ENCODE results near the gene NDUFV2. TPM values are rescaled to one million over a fixed set of nuclear protein-coding genes. Genes with fewer than 3 reads are reported as not detected.

Gene NDUFV2
- total RNA-seq, 1 donor from 2014 or later = 325 TPM

DNA sequence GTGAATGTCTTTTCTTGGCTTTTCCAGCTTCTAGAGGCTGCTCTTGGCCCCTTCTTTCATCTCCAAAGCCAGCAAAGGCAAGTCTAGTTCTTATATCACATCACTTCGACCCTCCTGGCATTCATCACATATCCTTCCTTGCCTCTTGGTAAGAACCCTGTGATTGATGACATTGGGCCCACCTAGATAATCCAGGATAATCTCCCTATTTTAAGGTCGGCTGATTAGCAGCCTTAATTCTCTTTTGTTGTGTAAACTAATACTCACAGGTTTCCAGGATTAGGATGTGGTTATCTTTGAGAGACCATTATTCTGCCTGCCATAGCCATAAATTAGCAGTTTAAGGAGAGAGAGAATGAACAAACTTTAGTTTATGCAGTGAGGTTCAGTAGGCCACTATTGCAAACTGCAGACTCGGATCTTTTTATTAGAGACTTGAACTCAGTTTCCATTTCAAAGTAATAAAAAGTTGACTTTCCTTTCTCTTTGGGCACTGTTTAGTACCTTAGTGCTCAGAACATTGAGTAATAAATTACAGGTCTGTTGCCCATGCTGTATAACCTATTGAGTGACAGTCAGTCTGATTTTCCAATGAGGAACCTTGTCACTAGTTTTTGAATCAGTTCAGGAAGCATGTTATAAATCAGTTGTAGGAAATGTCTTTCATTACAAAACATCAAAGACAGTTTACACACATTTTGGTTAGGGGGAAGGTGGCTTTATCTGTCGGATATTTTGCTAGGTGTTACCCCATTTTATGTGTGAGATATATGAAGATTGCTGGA, 4.5 kb downstream of the NDUFV2 start:
- intact Hi-C loops (cut with DNase I) = loop anchor here (10.0 kb wide), 1 partner anchor 228 kb away; the partner anchor contains the start of gene TWSG1
- DNase-seq (ENCODE audit: low spot score) = no peak

DNA sequence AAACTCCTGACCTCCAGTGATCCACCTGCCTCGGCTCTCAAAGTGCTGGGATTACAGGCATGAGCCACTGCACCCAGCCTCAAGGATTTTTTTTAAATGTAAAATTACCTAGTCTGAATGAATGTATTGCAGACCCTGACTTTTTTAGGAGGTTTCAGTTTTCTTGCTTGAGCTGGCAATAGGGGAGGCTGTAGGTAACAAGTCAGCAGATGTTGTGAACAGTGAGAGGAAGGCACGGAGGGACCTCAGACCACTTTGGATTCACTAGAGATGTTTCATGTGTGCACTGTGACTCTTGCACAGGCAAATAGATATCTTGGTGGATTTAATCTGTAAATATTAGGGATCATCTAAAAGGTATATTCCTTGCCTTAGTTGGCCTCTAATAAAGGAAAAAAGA, 6.4 kb downstream of the NDUFV2 start:
- intact Hi-C loops (cut with DNase I) = loop anchor here (10.0 kb wide), 1 partner anchor 226 kb away; the partner anchor contains the start of gene TWSG1
- DNase-seq (ENCODE audit: low spot score) = no peak

DNA sequence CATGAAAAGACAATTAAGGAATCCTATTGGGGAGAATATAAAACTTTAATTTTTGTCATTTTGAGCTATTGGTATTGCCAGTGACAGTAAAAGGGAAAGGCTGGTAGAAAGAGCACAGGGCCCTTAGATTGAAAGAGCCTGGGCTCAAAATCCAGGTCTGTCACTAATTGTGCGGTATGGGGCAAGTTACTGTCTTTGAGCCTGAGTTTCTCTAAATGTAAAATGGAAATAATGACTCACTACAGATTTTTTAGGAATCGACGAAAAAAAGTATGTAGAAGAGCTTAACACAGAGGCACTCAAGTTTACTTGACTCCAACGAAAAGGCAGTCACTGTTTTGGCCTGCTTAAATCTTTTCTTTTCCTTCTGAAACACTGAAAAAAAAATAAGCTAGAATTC, 7.0 kb downstream of the NDUFV2 start:
- DNase-seq (ENCODE audit: low spot score) = no peak
- intact Hi-C loops (cut with DNase I) = loop anchor here (10.0 kb wide), 1 partner anchor 225 kb away; the partner anchor contains the start of gene TWSG1

DNA sequence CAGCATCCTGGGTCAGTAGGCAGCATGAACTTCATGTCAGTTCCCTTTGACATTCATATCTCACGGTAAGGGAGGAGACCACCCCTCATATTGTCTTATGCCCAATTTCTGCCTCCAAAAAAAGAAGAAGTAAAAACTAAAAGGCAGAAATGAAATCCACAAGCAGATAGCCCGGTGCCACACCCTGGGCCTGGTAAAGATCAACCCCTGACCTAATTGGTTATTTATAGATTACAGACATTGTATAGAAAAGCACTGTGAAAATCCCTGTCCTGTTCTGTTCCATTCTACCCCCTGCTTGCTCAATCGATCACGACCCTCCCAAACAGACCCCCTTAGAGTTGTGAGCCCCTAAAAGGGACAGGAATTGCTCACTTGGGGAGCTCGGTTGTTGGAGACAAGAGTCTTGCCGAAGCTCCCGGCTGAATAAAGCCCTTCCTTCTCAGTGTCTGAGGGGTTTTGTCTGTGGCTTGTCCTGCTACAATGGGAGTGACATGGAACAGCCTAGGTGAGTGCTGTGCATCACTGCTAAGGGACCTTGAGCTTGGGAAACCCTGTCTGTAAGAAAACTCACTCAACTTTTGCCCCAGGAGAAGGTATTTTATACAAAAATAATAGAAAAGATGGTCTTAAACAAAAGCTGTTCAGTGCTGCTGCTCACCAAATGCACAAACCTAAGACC, 11.1 kb downstream of the NDUFV2 start:
- intact Hi-C loops (cut with DNase I) = no loop called here
- no peak for DNase-seq (ENCODE audit: low spot score)

DNA sequence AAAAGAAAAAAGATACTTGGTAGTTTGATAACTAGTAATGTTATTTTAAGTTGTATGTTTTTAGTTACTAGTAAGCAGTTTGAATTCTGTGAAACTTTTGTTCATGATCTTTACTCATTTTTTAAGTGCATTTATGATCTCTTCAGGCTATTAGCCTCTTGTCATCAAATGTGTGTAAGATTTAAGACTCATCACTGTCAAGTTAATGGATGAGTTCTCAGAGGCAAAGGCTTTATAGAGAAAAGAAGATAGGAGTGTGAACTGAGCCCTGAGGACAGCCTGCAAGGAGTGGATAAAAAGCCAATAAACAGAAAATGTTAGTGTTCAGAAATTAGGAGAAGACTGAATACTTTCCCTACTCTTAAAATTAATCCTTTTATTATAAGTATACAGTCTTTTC, 13.5 kb downstream of the NDUFV2 start:
- intact Hi-C loops (cut with DNase I) = loop anchor here (2.0 kb wide), 1 partner anchor 13 kb away; the partner anchor contains the start of gene NDUFV2

DNA sequence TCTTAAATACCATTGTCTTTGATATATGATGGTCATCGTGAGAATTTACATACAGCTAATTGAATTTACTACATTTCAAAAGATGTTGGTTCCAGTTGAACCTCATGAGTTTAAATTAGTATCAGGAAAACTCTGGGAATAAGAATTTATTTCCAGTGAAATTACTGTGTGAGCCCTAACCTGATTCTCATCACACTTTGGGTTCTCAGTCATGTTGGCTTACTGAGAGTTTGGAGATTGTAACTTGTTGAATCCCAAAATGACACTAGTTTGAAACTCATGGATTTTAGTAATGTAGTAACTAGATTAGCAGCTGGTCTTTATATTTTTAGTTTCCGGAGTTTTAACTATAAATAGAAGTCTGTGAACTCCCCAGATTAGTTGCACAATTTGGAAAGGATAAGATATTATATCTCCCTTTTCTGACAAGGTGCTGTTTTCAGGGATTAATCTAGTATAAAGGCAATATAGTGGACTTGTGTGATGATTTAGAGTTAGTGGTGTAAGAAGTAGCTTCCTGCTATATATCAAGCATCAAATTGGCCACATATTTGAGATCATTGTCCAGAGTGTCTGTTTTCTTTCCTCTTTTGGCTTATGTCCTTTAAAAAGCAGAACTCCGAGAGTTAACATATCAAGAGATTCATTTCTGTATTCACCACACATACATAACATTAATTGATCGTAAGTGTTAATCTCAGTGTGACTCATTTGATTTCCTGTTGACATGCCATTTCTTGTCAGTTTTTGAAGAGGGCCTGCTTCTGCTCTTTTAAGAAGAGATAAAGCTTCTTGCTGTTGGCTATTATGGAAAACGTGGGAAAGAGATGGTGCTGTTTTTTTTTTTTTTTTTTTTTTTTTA, 15.7 kb downstream of the NDUFV2 start:
- intact Hi-C loops (cut with DNase I) = loop anchor here (2.0 kb wide), 1 partner anchor 15 kb away; the partner anchor contains the start of gene NDUFV2
- DNase-seq (ENCODE audit: low spot score) = no peak

More for the DNA sequence above, 13.5 kb downstream of the NDUFV2 start:
- no peak for DNase-seq (ENCODE audit: low spot score)

DNA sequence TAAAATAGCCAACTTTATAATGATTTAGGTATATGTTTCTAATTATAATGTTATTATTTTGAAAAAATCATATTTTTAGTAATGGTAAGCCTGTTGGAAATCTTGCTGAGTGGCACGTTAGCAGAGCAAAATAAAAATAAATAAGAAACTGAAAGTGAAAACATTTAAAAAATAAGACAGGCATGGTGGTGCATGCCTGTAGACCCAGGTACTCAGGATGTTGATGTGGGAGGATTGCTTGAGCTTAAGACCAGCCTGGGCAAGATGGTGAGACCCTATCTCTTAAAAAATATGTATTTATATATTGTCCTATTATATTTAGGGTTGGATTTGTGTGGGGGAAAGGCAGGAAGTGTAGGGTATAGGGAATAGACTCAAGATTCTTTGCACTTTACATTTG, 18.3 kb downstream of the NDUFV2 start:
- intact Hi-C loops (cut with DNase I) = no loop called here
- DNase-seq (ENCODE audit: low spot score) = no peak

DNA sequence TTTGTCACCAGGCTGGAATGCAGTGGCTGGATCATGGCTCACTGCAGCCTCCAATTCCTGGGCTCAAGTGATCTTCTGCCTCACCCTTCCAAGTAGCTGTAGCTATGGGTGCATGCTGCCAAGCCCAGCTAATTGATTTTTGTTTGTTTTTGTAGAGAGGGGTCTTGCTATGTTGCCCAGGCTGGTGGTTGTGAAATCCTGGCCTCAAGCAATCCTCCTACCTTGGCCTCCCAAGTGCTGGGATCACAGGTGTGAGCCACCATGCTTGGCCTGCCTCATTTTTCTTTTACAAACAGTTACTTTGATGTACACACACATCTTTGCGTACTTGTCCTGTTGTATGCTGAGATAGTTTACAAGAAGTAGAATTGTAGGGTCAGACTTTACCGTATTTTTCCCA, 21.0 kb downstream of the NDUFV2 start:
- DNase-seq (ENCODE audit: low spot score) = no peak
- intact Hi-C loops (cut with DNase I) = no loop called here

DNA sequence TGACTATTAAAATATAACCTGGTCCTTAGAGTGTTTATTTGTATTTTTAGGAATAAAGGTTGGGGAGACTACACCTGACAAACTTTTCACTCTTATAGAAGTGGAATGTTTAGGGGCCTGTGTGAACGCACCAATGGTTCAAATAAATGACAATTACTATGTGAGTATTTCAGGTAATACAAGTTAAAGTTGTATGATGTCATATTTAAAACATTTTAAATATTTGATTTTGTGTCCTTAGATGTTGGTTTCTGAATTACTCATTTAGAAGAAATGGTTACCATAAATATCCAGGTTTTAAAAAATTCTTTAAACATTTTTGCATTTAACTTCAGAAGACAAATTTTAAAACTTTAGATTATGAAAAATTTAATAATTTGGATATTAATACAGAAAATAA, 22.3 kb downstream of the NDUFV2 start:
- intact Hi-C loops (cut with DNase I) = no loop called here
- no peak for DNase-seq (ENCODE audit: low spot score)

DNA sequence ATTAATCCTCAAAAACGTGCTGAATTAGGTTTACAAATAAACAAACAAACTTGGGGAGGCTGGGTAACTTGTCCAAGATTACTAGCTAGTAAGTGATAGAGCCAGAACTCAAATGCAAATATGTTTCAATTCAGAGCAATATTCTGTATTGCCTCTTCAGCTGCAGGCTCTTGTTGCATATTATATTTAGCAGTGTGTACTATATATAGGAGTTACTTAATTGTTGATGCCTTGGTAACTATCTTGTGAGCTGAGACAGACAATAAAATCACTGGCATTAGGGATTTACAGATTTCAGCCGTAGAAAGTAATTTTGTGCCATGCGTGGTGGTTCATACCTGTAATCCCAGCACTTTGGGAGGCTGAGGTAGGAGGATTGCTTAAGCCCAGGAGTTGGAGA, 23.8 kb downstream of the NDUFV2 start:
- intact Hi-C loops (cut with DNase I) = no loop called here
- no peak for DNase-seq (ENCODE audit: low spot score)

DNA sequence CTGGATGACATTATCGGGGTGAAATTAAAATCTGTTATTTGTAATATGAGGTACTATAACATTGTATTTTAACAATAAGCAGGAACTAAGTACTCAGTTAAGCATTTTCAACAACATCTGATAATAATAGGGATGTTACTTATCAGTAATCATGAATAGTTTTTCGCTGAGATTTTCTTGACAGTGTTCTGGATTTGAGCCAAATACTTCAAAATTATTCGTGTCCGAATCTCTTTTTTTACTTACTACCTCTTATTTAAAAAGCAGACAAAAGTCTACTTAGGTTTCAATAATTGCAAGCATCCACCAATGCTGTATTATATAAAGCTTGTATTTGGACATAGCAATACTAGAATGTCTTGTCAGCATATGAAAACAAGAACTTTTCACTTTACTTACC, 27.7 kb downstream of the NDUFV2 start:
- intact Hi-C loops (cut with DNase I) = no loop called here
- DNase-seq (ENCODE audit: low spot score) = no peak

DNA sequence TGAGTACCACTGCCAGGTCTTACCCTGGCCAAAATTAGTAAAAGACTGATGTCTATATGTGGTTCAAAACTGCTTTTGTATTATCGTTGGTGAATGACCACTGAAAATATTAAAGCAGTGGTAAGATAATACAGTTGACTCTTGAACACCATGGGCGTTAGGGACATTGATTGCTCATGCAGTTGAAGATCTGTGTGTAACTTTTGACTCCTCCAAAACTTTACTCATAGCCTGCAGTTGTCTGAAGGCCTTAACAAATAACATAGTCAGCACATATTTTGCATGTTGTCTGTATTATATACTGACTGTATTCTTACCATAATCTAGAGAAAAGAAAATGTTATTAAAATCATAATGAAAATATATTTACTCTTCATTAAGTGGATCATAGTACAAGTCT, 28.3 kb downstream of the NDUFV2 start:
- no peak for DNase-seq (ENCODE audit: low spot score)
- intact Hi-C loops (cut with DNase I) = no loop called here

DNA sequence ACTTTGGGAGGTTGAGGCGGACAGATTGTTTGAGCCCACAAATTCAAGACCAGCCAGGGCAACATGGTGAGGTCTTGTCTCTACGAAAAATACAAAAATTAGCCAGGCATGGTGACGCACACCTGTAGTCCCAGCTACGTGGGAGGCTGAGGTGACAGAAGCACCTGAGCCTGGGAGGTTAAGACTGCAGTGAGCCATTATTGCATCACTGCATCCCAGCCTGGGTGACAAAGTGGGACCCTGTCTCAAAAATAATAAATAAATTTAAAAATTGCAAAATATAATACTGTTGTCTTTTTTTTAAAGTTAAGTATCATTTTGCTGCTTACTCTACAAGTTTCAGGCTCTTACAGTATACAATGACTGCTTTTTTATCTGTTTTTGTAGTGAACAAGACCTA, 30.1 kb downstream of the NDUFV2 start:
- intact Hi-C loops (cut with DNase I) = no loop called here
- DNase-seq (ENCODE audit: low spot score) = no peak

DNA sequence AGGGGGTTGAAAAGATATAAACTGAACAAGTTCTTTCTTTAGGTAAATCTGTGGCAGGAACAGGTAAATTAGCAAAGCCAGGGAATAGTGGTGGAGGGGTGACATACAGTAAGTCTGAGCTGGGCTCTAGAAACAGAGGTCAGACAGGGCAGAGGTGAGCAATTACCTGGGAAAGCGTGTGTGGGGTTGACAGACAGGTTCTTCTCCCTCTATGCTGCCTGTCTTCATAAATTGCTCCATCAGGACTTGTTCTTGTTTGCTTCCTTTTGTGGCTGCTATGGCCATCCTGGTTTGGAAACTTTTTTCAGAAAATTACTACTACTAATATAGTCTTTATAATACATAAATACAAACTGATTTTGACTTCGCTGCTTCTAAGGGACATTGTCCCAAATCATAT, 30.7 kb downstream of the NDUFV2 start:
- intact Hi-C loops (cut with DNase I) = no loop called here
- DNase-seq (ENCODE audit: low spot score) = no peak

DNA sequence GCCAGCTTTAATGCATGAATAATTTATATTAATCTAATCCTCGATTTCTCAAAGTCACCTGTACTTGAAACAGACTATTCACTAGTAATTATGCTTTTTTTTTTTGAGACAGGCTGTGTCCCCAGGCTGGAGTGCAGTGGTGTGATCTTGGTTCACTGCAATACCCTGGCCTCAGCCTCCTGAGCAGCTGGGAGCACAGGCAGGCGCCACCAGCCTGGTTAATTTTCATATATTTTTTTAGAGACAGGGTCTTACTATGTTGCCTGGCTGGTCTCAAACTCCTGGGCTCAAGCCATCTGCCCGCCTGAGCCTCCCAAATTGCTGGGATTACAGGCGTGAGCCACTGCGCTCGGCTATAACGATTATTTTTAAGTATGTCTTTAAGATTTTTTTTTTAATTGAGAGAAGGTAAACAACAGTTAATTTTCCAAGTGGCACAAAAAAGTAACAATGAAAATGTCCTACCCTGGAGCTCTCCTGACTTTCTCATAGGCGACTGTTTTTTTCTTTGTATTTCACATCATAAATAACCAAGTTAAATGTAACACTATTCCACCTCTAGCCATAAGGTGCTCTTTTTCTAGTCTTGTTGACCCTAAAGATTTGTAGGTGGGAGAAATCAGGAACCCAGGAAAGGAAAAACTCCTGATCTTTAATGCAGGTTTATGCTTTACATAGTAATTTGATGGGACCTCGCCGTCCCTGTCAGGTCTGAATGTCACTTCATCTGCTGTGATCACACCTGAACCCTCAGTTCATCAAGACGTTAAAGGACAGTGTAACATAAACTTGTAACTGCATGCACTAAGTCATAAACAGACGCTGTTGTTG, 32.8 kb downstream of the NDUFV2 start:
- DNase-seq (ENCODE audit: low spot score) = no peak
- intact Hi-C loops (cut with DNase I) = no loop called here

DNA sequence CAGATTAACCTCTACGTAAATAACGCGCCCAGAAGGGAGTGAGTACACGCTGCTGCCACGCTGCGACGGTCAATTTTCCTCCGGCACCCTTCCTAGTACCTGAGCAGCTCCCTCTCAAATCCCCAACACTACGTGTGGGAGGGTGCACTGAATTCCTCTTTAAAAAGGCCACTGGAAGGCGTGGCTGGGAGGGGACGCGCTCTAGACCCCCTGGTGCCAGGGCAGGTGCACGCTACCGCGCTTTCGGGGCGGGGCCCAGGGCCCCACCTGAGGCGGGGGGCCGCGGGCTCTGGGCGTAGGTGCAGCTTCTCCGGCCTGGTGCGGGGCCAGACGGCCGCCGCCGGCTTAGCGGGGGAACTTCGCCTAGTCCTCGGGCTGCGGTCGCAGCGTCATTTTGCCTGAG, 33.4 kb downstream of the NDUFV2 start:
- intact Hi-C loops (cut with DNase I) = loop anchor here (1.0 kb wide), 1 partner anchor 34 kb away; the partner anchor contains the start of gene NDUFV2
- peak; percentile 72 for DNase-seq (ENCODE audit: low spot score)

DNA sequence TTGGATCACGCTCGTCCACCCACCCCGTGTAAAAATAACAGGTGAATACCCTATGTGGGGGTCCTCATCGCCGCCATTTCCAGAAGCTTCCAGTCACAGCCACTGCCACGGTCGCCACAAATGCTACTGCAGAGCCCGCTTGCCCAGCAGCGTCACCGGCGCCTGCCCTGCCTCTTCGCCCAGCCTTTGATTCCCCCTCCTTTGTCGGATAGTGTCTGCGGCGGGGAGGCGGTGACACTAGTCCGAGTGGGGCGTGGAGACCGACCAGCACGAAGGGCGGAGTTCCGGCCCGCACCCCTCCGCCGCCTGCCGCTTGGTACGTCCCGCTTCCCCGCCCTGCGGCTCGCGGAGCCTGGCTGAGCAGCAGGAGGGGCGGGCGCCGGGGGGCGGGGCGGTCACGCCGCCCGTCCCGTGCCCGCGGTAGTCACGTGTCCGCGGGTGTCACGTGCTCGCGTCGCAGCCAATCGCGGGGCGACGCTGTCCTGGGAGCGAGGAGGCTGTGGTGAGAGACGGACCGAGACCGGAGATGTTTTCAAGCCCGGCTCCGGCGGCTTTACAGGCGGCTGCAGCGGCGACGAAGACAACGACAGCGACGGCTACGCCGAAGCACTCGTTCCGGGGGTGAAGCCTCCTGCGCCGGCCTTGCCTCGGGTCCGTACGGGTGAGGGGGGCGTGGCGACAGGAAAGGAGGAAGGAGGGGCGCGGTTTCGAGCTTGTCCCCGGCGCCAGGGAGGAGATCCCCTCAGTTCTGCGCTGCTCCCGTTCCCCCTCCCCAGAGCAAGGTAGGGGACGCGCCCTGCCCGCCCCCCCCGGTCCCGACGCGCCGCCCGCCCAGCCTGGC, 34.0 kb downstream of the NDUFV2 start, which contains the start of gene ANKRD12:
ANKRD12 (plus strand) TSS at position 467 of the 841 bp plus-strand sequence. CDS start 45,652 bp downstream, outside the sequence.
- peak; percentile 99 for DNase-seq (ENCODE audit: low spot score)
- intact Hi-C loops (cut with DNase I) = loop anchor here (1.0 kb wide), 1 partner anchor 34 kb away; the partner anchor contains the start of gene NDUFV2

All from cardiac septum (tissue), 1 donor.